Measurements from ENCODE around the gene ALOX5. TPM values are rescaled to one million over a fixed set of nuclear protein-coding genes. Genes with fewer than 3 reads are reported as not detected.

Gene ALOX5
- total and polyA plus RNA-seq, 4 donors, result 21.5 to 270 (median 144) TPM

GRCh38 chr10:45427970-45428366 is 54.0 kb downstream of the ALOX5 start:
- H3K36me3 ChIP-seq (ENCODE audit: control insufficient read depth in 4 of 4, insufficient read depth in 4 of 4, low read length in 4 of 4), result no peaks in the 10 kb centered on the region
- 37 to 57% methylated on average over 16 of the region's 16 CpGs for WGBS, 2 donors
- TF ChIP-seq, protein P1, sequence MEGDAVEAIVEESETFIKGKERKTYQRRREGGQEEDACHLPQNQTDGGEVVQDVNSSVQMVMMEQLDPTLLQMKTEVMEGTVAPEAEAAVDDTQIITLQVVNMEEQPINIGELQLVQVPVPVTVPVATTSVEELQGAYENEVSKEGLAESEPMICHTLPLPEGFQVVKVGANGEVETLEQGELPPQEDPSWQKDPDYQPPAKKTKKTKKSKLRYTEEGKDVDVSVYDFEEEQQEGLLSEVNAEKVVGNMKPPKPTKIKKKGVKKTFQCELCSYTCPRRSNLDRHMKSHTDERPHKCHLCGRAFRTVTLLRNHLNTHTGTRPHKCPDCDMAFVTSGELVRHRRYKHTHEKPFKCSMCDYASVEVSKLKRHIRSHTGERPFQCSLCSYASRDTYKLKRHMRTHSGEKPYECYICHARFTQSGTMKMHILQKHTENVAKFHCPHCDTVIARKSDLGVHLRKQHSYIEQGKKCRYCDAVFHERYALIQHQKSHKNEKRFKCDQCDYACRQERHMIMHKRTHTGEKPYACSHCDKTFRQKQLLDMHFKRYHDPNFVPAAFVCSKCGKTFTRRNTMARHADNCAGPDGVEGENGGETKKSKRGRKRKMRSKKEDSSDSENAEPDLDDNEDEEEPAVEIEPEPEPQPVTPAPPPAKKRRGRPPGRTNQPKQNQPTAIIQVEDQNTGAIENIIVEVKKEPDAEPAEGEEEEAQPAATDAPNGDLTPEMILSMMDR (IDR thresholded peaks at IDR 0.05; ENCODE audit: control extremely low read depth, extremely low read depth), result no peak
- DNase-seq (peak in 2 of 3 donors; percentile 14 to 54), ATAC-seq (ENCODE audit: insufficient read depth, low FRiP score) (no peak)
- H3K9ac ChIP-seq (ENCODE audit: insufficient read depth in 1 of 2, low read length in 2 of 2), result no peak overlapping the region
- H3K27me3 ChIP-seq (ENCODE audit: control insufficient read depth in 3 of 3, insufficient read depth in 3 of 3, low read length in 2 of 3), result peaks cover 0 to 6% (median 4%) of the 10 kb centered on the region in 3 donors
- no peak overlapping the region for H3K27ac ChIP-seq (ENCODE audit: low read depth in 1 of 2, low read length in 1 of 2)
- H3K9me3 ChIP-seq (ENCODE audit: control insufficient read depth in 4 of 4, insufficient read depth in 3 of 4, low read length in 3 of 4), result peaks cover 0 to 7% (median 0%) of the 10 kb centered on the region in 4 donors
- H3K4me3 ChIP-seq, result no peak overlapping the region
- peaks cover 0 to 6% (median 5%) of the 10 kb centered on the region in 5 donors for H3K4me1 ChIP-seq (ENCODE audit: control insufficient read depth in 5 of 5, insufficient read depth in 5 of 5, low read length in 5 of 5)

DNA sequence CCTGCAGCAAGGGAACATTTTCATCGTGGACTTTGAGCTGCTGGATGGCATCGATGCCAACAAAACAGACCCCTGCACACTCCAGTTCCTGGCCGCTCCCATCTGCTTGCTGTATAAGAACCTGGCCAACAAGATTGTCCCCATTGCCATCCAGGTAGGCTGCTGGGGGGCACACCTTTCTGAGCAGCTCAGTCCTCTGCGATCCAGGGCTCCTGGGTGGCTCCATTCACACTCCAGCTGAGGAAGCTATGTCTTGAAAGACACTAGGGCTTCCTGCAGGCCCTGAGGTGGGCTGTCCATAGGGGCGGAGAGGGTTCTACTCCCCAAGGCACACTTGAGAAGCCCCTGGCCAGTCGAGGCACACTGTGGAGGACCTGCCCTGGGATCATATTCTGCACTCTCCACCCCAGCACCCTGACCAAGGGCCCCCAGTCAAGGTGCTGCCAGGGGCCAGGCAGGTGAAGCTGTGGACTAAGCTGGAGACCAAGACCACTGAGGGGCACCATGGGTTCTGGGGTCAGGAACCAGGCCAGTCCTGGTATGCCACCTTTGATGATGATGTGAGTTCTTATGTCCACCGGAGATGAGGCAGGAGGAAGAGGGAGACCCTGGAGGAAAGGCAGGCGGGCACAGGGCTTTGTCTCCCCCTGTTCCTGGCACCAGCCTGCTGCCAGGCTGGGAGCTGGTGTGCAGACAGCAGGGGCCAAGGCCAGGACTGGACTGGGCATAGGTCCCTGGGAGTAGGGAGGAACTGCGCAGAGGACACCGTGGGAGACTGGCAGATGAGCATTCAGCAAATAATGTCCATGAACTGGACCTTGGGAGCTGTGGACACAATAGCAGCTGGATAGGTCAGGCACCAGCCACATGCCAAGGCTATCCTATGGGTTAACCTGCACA is 54.8 kb downstream of the ALOX5 start:
- Histone ChIP-seq H3K9me3 (ENCODE audit: control insufficient read depth in 4 of 4, insufficient read depth in 3 of 4, low read length in 3 of 4) (peaks cover 0 to 7% (median 0%) of the 10 kb centered on the region in 4 donors), H3K27me3 (ENCODE audit: control insufficient read depth in 3 of 3, insufficient read depth in 3 of 3, low read length in 2 of 3) (peaks cover 0 to 6% (median 4%) of the 10 kb centered on the region in 3 donors), H3K27ac (ENCODE audit: low read depth in 1 of 2, low read length in 1 of 2) (no peak overlapping the region), H3K4me3 (no peak overlapping the region), H3K36me3 (ENCODE audit: control insufficient read depth in 4 of 4, insufficient read depth in 4 of 4, low read length in 4 of 4) (no peaks in the 10 kb centered on the region), H3K4me1 (ENCODE audit: control insufficient read depth in 5 of 5, insufficient read depth in 5 of 5, low read length in 5 of 5) (peaks cover 0 to 6% (median 5%) of the 10 kb centered on the region in 5 donors), H3K9ac (ENCODE audit: insufficient read depth in 1 of 2, low read length in 2 of 2) (no peak overlapping the region)
- TF ChIP-seq, protein P1 (IDR thresholded peaks at IDR 0.05; ENCODE audit: control extremely low read depth, extremely low read depth), result no peak
- DNase-seq (no peak), ATAC-seq (ENCODE audit: insufficient read depth, low FRiP score) (no peak)
- 87 to 91% methylated on average over 10 of the region's 10 CpGs for WGBS, 2 donors

- H3K27ac ChIP-seq (ENCODE audit: low read depth in 1 of 2, low read length in 1 of 2), result no peak overlapping the region
- H3K4me3 ChIP-seq, result no peak overlapping the region
- peaks cover 0 to 7% (median 0%) of the 10 kb centered on the region in 4 donors for H3K9me3 ChIP-seq (ENCODE audit: control insufficient read depth in 4 of 4, insufficient read depth in 3 of 4, low read length in 3 of 4)
- 79 to 83% methylated on average over 2 of the region's 2 CpGs for WGBS, 2 donors
- peaks cover 0 to 6% (median 5%) of the 10 kb centered on the region in 5 donors for H3K4me1 ChIP-seq (ENCODE audit: control insufficient read depth in 5 of 5, insufficient read depth in 5 of 5, low read length in 5 of 5)
- TF ChIP-seq, protein P1 (IDR thresholded peaks at IDR 0.05; ENCODE audit: control extremely low read depth, extremely low read depth), result no peak
- ATAC-seq (ENCODE audit: insufficient read depth, low FRiP score) (no peak), DNase-seq (no peak)
- H3K36me3 ChIP-seq (ENCODE audit: control insufficient read depth in 4 of 4, insufficient read depth in 4 of 4, low read length in 4 of 4), result peaks cover 0 to 1% (median 0%) of the 10 kb centered on the region in 4 donors
- no peak overlapping the region for H3K9ac ChIP-seq (ENCODE audit: insufficient read depth in 1 of 2, low read length in 2 of 2)
- H3K27me3 ChIP-seq (ENCODE audit: control insufficient read depth in 3 of 3, insufficient read depth in 3 of 3, low read length in 2 of 3), result peaks cover 0 to 6% (median 4%) of the 10 kb centered on the region in 3 donors
Observed at GRCh38 chr10:45429790-45430189, 55.8 kb downstream of the ALOX5 start.

All from lung (tissue), 12 donors.